22Rv1 (cell line): ENCODE results near the gene EIF4A3.

Source experiments
- ZFX ChIP-seq: fragments of 450-650 bp; IDR thresholded peaks from 2 replicates; pipeline ENCODE4 v1.6.1; 2017; ENCODE audit warnings: antibody characterized with exemption, borderline replicate concordance
- TF ChIP-seq, protein P1 (sequence below): fragments of 450-650 bp; IDR thresholded peaks from 2 replicates; pipeline ENCODE4 v1.5.1; 2017; ENCODE audit warnings: mild to moderate bottlenecking

DNA sequence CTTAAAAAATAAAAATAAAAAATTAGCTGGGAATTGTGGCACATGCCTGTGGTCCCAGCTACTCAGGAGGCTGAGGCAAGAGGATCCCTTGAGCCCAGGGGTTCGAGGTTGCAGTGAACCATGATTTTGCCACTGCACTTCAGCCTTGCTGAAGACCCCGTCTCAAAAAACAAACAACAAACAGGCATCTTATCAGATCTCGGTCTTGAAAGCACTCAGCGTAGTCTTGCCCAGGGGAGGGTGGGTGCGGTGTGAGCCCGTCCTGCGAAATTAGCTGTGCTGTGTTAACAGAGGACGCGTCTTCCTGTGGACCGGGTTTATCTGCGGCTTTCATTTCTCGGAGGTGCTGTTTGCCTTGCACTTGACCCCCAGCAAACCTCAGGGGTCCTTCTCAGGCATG is 40.2 kb downstream of the EIF4A3 start:
- TF ChIP-seq, protein P1, sequence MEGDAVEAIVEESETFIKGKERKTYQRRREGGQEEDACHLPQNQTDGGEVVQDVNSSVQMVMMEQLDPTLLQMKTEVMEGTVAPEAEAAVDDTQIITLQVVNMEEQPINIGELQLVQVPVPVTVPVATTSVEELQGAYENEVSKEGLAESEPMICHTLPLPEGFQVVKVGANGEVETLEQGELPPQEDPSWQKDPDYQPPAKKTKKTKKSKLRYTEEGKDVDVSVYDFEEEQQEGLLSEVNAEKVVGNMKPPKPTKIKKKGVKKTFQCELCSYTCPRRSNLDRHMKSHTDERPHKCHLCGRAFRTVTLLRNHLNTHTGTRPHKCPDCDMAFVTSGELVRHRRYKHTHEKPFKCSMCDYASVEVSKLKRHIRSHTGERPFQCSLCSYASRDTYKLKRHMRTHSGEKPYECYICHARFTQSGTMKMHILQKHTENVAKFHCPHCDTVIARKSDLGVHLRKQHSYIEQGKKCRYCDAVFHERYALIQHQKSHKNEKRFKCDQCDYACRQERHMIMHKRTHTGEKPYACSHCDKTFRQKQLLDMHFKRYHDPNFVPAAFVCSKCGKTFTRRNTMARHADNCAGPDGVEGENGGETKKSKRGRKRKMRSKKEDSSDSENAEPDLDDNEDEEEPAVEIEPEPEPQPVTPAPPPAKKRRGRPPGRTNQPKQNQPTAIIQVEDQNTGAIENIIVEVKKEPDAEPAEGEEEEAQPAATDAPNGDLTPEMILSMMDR, result no peak
- no peak for TF ChIP-seq ZFX
